ENCODE measurements around the gene EXOSC10.
"Not testable (repeated sequence)": the region's sequence is repeated elsewhere in the genome, so short reads cannot be mapped to it uniquely, and the experiment has no call there.

The EXOSC10 gene

GRCh38 chr1:11031624-11032262, 67.9 kb downstream of the EXOSC10 start:
- TF ChIP-seq ZNF274 (IDR thresholded peaks at IDR 0.05; ENCODE audit: low read depth, low read length), result no peak
- H3K4me3 ChIP-seq (ENCODE audit: low read length), result no peak overlapping the region

- H3K4me3 ChIP-seq (ENCODE audit: low read length), result no peak overlapping the region
- TF ChIP-seq ZNF274 (IDR thresholded peaks at IDR 0.05; ENCODE audit: low read depth, low read length), result no peak
Observed at GRCh38 chr1:11030865-11031264, 68.8 kb downstream of the EXOSC10 start.

- no peak for TF ChIP-seq ZNF274 (IDR thresholded peaks at IDR 0.05; ENCODE audit: low read depth, low read length)
- no peak overlapping the region for H3K4me3 ChIP-seq (ENCODE audit: low read length)
Observed at GRCh38 chr1:11028018-11028417, 71.7 kb downstream of the EXOSC10 start.

- TF ChIP-seq ZNF274 (IDR thresholded peaks at IDR 0.05; ENCODE audit: low read depth, low read length), result no peak
Observed at GRCh38 chr1:11027316-11027715, 72.4 kb downstream of the EXOSC10 start.

GRCh38 chr1:11026903-11027302, 72.8 kb downstream of the EXOSC10 start:
- no peak for TF ChIP-seq ZNF274 (IDR thresholded peaks at IDR 0.05; ENCODE audit: low read depth, low read length)
- no peak overlapping the region for H3K4me3 ChIP-seq (ENCODE audit: low read length)

More at GRCh38 chr1:11027316-11027715, 72.4 kb downstream of the EXOSC10 start:
- no peak overlapping the region for H3K4me3 ChIP-seq (ENCODE audit: low read length)

- H3K4me3 ChIP-seq (ENCODE audit: low read length), result no peak overlapping the region
- no peak for TF ChIP-seq ZNF274 (IDR thresholded peaks at IDR 0.05; ENCODE audit: low read depth, low read length)
Observed at GRCh38 chr1:11026052-11026451, 73.6 kb downstream of the EXOSC10 start.

- H3K4me3 ChIP-seq (ENCODE audit: low read length), result no peak overlapping the region
- TF ChIP-seq ZNF274 (IDR thresholded peaks at IDR 0.05; ENCODE audit: low read depth, low read length), result no peak
Observed at GRCh38 chr1:11025618-11026017, 74.1 kb downstream of the EXOSC10 start.

GRCh38 chr1:11024874-11025203, 74.8 kb downstream of the EXOSC10 start:
- TF ChIP-seq ZNF274 (IDR thresholded peaks at IDR 0.05; ENCODE audit: low read depth, low read length), result no peak
- no peak overlapping the region for H3K4me3 ChIP-seq (ENCODE audit: low read length)

- H3K4me3 ChIP-seq (ENCODE audit: low read length), result no peak overlapping the region
- TF ChIP-seq ZNF274 (IDR thresholded peaks at IDR 0.05; ENCODE audit: low read depth, low read length), result no peak
Observed at GRCh38 chr1:11024154-11024873, 75.4 kb downstream of the EXOSC10 start.

- no peak for TF ChIP-seq ZNF274 (IDR thresholded peaks at IDR 0.05; ENCODE audit: low read depth, low read length)
- H3K4me3 ChIP-seq (ENCODE audit: low read length), result no peak overlapping the region
Observed at GRCh38 chr1:11023201-11023600, 76.5 kb downstream of the EXOSC10 start.

GRCh38 chr1:11019971-11020370, 79.7 kb downstream of the EXOSC10 start:
- TF ChIP-seq ZNF274 (IDR thresholded peaks at IDR 0.05; ENCODE audit: low read depth, low read length), result no peak
- H3K4me3 ChIP-seq (ENCODE audit: low read length), result no peak overlapping the region

- not testable (repeated sequence) for H3K4me3 ChIP-seq (ENCODE audit: low read length)
Observed at GRCh38 chr1:11019358-11019757, 80.3 kb downstream of the EXOSC10 start.

Measured in GM08714 (cell line).